Measurements from ENCODE around the gene LIN37. TPM values are rescaled to one million over a fixed set of nuclear protein-coding genes. Genes with fewer than 3 reads are reported as not detected.
A peak's percentile ranks its signal among the peaks of the same experiment; 100 is the strongest.

LIN37 gene
- total RNA-seq, 1 experiment from 2014 or later = 10.1 TPM

DNA sequence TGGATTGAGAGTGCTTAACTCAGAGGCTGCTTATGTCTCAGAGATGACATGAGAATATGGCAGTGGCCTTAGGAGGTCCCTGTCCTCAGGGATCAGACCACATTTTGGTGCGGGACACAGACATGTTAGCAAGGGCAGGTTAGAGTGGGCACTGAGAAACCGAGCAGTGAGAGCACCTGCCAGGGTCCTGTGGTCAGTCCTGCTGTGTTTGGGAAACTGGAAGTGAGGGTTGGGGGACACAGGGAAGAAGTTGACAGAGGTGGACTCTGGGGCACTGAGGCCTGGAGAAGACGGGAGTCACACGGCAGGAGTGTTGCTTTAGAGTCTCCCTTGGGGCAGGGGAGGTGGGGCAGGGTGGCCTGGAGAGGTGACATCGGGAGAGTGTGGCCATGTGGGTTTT lies 13.5 kb upstream of the LIN37 start:
- H3K9me3 ChIP-seq (ENCODE audit: control insufficient read depth in 1 of 2, insufficient read depth in 1 of 2, low read depth in 1 of 2, low read length in 2 of 2) = no peaks in the 10 kb centered on the region
- no peak overlapping the region for H3K4me2 ChIP-seq (ENCODE audit: low read length)
- ATAC-seq = no peak
- H3K36me3 ChIP-seq (ENCODE audit: control insufficient read depth in 1 of 2, insufficient read depth in 2 of 2, low read length in 2 of 2) = peaks cover 36 to 44% of the 10 kb centered on the region in 2 experiments; a peak in 3 of 4 replicates
- CTCF ChIA-PET = no interaction called here
- H3K4me3 ChIP-seq (replicated peaks in 1 of 2; ENCODE audit: low read depth in 1 of 2, low read length in 2 of 2) = no peak overlapping the region
- RAD21 ChIA-PET (ENCODE audit: low non-redundant PET in 1 of 2, low total read pairs in 2 of 2, uncharacterized antibody in 2 of 2, unreplicated experiment in 2 of 2) = no interaction called here
- no peak for DNase-seq (ENCODE audit: low read depth, low spot score)
- H2AFZ ChIP-seq (ENCODE audit: low read depth, low read length, poor library complexity, severe bottlenecking) = no peak overlapping the region
- H3K79me2 ChIP-seq (ENCODE audit: insufficient read depth, low read length) = no peaks in the 10 kb centered on the region
- H3K27ac ChIP-seq (ENCODE audit: low read depth, low read length) = no peak overlapping the region
- peaks cover 4 to 5% of the 10 kb centered on the region in 2 experiments; a peak in 2 of 4 replicates for H3K4me1 ChIP-seq (ENCODE audit: control insufficient read depth in 1 of 2, insufficient read depth in 2 of 2, low read length in 2 of 2)
- BruUV-seq (replicated peaks) = no TSS peak
- H3K9ac ChIP-seq (ENCODE audit: low read length) = no peak overlapping the region
- no peaks in the 10 kb centered on the region for H3K9me2 ChIP-seq (ENCODE audit: insufficient read depth)
- no peak for TF ChIP-seq ZFX (IDR thresholded peaks at IDR 0.05)
- TF ChIP-seq EZH2phosphoT487 (IDR thresholded peaks at IDR 0.05; ENCODE audit: borderline replicate concordance) = no peak
- TF ChIP-seq YY1 (IDR thresholded peaks at IDR 0.05; ENCODE audit: extremely low read depth, insufficient replicate concordance, low read depth, low read length) = no peak
- no peak for TF ChIP-seq SRF (IDR thresholded peaks at IDR 0.05; ENCODE audit: low read depth)
- TF ChIP-seq JUND (IDR thresholded peaks at IDR 0.05) = no peak
- no peaks in the 10 kb centered on the region for H3K27me3 ChIP-seq (ENCODE audit: insufficient read depth, low read length)
- no peaks in the 10 kb centered on the region for H4K20me1 ChIP-seq (ENCODE audit: insufficient read depth)
- POLR2A ChIA-PET = no interaction called here
- intact Hi-C loops (cut with micrococcal nuclease) = no loop called here

DNA sequence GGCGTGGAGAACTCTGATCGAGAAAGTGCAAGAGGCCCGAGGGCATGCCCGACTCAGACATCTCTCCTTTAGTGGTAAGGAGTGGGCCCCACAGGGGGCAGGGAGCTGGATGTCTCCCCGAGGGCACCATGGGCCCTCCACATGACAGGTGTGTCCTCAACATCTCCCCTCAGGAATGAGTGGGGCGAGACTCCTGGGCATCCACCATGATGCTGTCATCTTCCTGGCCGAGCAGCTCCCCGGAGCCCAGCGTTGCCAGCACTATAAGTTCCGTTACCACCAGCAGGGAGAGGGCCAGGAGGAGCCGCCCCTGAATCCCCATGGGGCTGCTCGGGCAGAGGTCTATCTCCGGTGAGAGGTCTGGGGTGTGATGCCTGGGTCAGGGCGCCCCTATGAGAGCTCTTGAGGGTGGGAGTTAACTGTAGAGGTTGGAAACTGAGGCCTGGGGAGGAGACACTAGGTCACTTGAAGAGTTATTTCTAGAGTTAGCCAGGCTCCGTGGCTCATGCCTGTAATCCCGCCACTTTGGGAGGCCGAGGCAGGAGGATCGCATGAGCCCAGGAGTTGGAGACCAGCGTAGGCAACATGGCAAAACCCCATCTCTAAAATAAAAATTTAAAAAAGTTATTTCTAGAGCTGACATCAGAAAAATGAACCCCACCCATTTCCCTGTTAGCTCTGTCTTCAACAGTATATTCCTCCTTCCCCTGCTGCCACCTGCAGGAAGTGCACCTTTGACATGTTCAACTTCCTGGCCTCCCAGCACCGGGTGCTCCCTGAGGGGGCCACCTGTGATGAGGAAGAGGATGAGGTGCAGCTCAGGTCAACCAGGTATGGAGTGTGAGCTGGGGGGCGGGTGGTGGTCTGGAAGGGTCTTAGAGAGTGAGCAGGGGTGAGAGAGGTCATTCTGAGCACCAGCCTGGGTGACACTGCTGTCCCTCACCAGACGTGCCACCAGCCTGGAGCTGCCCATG lies 11.2 kb upstream of the LIN37 start:
- peaks cover 15 to 16% of the 10 kb centered on the region in 2 experiments; a peak in 3 of 4 replicates for H3K4me1 ChIP-seq (ENCODE audit: control insufficient read depth in 1 of 2, insufficient read depth in 2 of 2, low read length in 2 of 2)
- H3K9me2 ChIP-seq (ENCODE audit: insufficient read depth) = no peaks in the 10 kb centered on the region
- ChIA-PET POLR2A (interaction anchor here (1.9 kb wide), 1 partner anchor 11 kb away, joined by 5 read pairs; the partner anchor contains the start of gene LIN37), RAD21 (ENCODE audit: low non-redundant PET in 1 of 2, low total read pairs in 2 of 2, uncharacterized antibody in 2 of 2, unreplicated experiment in 2 of 2) (no interaction called here), CTCF (no interaction called here)
- BruUV-seq (replicated peaks) = no TSS peak
- no peaks in the 10 kb centered on the region for H3K27me3 ChIP-seq (ENCODE audit: insufficient read depth, low read length)
- no peaks in the 10 kb centered on the region for H4K20me1 ChIP-seq (ENCODE audit: insufficient read depth)
- TF ChIP-seq, protein P1, sequence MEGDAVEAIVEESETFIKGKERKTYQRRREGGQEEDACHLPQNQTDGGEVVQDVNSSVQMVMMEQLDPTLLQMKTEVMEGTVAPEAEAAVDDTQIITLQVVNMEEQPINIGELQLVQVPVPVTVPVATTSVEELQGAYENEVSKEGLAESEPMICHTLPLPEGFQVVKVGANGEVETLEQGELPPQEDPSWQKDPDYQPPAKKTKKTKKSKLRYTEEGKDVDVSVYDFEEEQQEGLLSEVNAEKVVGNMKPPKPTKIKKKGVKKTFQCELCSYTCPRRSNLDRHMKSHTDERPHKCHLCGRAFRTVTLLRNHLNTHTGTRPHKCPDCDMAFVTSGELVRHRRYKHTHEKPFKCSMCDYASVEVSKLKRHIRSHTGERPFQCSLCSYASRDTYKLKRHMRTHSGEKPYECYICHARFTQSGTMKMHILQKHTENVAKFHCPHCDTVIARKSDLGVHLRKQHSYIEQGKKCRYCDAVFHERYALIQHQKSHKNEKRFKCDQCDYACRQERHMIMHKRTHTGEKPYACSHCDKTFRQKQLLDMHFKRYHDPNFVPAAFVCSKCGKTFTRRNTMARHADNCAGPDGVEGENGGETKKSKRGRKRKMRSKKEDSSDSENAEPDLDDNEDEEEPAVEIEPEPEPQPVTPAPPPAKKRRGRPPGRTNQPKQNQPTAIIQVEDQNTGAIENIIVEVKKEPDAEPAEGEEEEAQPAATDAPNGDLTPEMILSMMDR (IDR thresholded peaks at IDR 0.05 in 2 of 3, conservative IDR thresholded peaks at IDR 0.05 in 1 of 3; ENCODE audit: borderline replicate concordance in 1 of 3, insufficient read depth in 1 of 3, low read depth in 2 of 3, low read length in 2 of 3) = peak in 2 of 3 experiments; percentile 23 to 33; a peak in 2 of 6 replicates
- TF ChIP-seq POLR2A (IDR thresholded peaks at IDR 0.05; ENCODE audit: borderline replicate concordance, extremely low read depth, insufficient read depth, insufficient read length) = no peak
- H3K9me3 ChIP-seq (ENCODE audit: control insufficient read depth in 1 of 2, insufficient read depth in 1 of 2, low read depth in 1 of 2, low read length in 2 of 2) = no peaks in the 10 kb centered on the region
- peaks cover 21 to 32% of the 10 kb centered on the region in 2 experiments; a peak in 3 of 4 replicates for H3K36me3 ChIP-seq (ENCODE audit: control insufficient read depth in 1 of 2, insufficient read depth in 2 of 2, low read length in 2 of 2)
- H3K4me3 ChIP-seq (replicated peaks in 1 of 2; ENCODE audit: low read depth in 1 of 2, low read length in 2 of 2) = no peak overlapping the region
- DNase-seq (ENCODE audit: low read depth, low spot score) (no peak), ATAC-seq (no peak)
- no peak overlapping the region for H3K27ac ChIP-seq (ENCODE audit: low read depth, low read length)
- no peak overlapping the region for H3K9ac ChIP-seq (ENCODE audit: low read length)
- no peak overlapping the region for H2AFZ ChIP-seq (ENCODE audit: low read depth, low read length, poor library complexity, severe bottlenecking)
- intact Hi-C loops (cut with micrococcal nuclease) = no loop called here
- H3K4me2 ChIP-seq (ENCODE audit: low read length) = no peak overlapping the region
- no peaks in the 10 kb centered on the region for H3K79me2 ChIP-seq (ENCODE audit: insufficient read depth, low read length)

Data from HCT116 (cell line).